Measurements from ENCODE around the gene XAB2.

GRCh38 chr19:7579182-7579581 lies 50.2 kb downstream of the XAB2 start:
- no peak for TF ChIP-seq CTCF (IDR thresholded peaks at IDR 0.05; ENCODE audit: poor library complexity)
- no peak for TF ChIP-seq EZH2phosphoT487 (IDR thresholded peaks at IDR 0.05; ENCODE audit: low read depth, severe bottlenecking, unreplicated experiment)
